HG03045 (cell line): ENCODE results near the gene SARM1.
"Not testable (repeated sequence)": the region's sequence is repeated elsewhere in the genome, so short reads cannot be mapped to it uniquely, and the experiment has no call there.

Experiments
- ATAC-seq: cut with Tn5 transposase; IDR thresholded peaks from one replicate; pipeline ENCODE4 v1.9.1; 2021; ENCODE audit warnings: mild to moderate bottlenecking, moderate library complexity; ENCODE audit not compliant: unreplicated experiment

Gene SARM1

DNA sequence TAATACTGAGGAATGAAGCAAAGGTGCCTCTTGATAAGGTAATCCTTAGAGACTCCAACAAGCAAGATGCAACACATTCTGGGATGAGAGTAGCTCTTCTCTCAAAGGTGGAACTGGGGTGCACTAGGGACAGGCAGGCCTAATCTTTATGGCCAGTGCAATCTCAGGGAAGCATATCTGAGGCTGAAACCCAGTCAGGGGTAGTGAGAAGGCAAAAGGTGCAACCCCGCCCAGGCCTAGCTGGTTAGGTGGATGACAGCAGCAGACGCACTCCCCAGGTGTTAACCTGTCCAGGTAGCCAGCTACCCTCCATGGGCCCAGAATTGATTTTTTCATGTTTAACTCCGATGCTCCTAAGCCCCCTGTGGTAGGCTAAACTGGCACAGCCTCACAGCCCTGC, 44.4 kb downstream of the SARM1 start:
- no peak for ATAC-seq

DNA sequence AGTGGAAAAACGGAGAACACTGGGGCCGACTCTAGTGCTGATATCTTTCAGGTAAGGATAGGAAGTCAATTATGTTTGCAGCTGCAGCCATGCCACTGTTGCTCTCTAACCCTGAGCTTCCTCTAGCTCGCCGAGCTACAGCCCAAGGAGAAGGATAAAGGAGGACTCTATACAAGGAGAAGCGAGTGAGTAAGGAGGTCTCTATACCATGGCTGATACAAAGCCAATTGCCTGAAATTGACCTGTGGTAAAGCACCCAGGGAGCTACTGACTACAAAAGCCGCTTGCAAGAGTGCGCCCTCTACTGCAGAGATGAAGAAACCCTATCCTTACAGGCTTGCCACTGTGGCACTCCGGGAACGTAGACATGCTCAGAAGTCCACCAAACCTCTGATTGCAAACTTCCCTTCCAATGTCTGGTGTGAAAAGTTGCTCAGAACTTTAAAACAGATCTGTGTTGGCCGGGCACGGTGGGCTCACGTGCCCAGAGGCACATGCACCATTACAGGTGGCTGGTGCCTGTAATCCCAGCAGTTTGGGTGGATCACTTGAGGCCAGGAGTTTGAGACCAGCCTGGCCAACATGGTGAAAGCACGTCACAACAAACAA, 45.3 kb downstream of the SARM1 start:
- no peak for ATAC-seq

DNA sequence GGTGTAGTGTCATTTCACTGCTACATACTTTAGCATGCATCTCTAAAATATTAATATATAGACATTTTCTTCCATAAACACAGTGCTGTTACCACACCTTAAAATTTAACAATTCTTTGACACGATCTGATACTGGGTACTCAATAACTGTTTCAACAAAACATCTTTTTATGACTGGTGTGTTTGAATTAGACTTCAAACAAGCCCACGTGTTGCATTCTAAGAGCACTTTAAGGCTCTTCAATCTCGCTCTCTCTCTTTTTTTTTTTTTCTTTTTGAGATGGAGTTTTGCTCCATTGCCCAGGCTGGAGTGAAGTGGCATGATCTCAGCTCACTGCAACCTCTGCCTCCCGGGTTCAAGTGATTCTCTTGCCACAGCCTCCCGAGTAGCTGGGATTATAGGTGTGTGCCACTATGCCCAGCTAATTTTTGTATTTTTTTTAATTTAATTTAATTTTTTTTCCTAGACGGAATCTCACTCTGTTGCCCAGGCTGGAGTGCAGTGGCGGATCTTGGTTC, 50.4 kb downstream of the SARM1 start:
- no peak for ATAC-seq

DNA sequence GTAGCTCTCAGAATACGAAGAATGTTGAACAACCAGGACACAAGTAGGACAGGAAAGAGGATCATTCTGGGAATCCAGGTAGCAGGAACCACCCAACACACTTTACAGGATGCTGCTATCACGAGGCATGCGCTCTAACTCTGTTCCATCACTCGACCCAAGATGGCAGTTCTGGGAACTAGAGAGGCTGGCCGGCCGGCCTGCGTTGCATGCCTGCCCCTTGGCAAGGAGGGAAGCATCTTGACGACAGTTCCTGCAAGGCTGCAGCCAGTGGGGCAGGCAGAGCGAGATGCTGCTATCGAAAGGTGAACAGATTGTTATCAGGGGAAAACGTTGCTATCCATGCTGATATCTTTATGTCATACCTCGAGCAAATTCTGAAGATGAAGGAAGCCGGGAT, 53.7 kb downstream of the SARM1 start:
- ATAC-seq, result no peak

DNA sequence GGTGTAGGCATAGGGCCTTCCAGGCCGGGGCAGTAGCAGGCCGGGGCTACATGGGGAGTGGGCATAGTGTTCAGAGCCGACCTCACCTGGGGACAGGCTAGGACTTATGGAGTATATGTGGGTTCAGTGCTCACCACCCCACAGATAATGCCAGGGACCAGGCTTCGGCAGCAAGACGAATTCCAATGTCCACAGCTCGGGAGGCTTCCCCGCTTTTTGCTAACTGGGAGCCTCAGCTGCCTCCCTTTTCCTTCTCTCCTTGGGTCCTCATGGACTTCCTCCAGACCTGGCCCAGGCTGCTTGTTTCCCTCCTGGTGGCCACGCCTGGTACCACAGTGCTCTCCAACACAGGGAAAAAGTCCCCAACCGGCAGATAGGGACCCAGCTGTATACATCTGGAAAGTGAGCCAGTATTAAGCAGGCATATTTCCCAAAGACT, 54.6 kb downstream of the SARM1 start:
- no peak for ATAC-seq

DNA sequence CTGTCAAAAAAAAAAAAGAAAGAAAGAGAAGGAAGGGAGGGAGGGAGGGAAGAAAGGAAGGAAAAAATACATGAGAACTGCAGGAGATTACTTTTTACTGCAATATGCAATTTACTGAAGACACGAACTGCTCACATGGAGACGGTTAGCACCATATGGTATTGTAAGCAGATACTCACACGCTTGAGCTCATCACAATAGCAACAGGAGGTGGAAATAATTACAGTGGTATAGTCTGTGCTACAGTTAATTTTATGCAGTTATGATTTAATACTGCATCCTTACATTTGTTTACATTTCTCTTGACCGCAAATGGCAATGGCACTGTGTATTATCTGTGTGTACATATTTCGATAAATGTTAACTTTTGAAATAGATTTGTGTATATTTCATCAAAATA, 55.9 kb downstream of the SARM1 start:
- ATAC-seq, result no peak

DNA sequence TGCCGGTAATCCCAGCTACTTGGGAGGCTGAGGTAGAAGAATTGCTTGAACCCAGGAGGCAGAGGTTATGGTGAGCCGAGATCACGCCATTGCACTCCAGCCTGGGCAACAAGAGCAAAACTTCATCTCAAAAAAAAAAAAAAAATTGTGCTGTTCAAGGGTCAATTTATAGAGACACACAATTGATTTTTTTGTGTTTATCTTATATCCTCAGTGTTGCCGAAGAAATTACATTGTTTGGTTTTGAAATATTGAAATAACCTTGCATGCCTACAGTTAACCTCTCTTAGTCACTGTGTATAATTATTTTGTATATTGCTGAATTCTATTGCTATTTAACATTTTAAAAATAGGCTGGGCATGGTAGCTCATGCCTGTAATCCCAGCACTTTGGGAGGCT, 56.5 kb downstream of the SARM1 start:
- not testable (repeated sequence) for ATAC-seq

DNA sequence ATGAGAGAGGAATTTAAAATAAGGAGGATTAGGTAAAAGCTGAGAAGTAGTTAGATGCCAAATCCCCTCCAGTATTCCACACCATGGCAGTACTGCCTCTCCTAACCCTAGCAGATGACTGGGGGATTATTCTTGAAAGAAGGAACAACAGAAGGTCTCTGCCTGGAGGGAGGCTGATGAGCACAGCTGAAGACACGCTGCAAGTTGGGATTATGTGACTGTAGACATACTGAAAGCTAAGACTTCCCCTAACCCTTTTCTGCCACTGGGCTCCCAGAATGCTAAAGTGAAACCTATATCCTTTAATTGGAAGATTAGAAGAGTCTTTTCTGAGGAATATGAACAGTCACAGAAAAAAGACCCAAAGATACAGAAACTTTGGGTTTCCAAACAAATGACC, 62.2 kb downstream of the SARM1 start:
- ATAC-seq, result no peak

DNA sequence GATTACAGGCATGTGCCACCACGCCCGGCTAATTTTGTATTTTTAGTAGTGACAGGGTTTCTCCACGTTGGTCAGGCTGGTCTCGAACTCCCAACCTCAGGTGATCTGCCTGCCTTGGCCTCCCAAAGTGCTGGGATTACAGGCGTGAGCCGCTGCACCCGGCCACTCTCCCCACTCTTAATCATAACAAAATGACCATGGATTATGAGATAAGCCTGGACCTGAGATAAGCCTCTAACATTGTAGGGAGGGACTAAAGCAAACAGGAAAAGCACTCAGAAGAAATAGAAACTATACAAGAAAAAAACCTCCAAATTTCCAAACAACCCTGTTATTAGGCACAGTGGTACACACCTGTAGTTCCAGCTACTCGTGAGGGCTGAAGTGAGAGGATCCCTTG, 62.8 kb downstream of the SARM1 start:
- ATAC-seq, result not testable (repeated sequence)

DNA sequence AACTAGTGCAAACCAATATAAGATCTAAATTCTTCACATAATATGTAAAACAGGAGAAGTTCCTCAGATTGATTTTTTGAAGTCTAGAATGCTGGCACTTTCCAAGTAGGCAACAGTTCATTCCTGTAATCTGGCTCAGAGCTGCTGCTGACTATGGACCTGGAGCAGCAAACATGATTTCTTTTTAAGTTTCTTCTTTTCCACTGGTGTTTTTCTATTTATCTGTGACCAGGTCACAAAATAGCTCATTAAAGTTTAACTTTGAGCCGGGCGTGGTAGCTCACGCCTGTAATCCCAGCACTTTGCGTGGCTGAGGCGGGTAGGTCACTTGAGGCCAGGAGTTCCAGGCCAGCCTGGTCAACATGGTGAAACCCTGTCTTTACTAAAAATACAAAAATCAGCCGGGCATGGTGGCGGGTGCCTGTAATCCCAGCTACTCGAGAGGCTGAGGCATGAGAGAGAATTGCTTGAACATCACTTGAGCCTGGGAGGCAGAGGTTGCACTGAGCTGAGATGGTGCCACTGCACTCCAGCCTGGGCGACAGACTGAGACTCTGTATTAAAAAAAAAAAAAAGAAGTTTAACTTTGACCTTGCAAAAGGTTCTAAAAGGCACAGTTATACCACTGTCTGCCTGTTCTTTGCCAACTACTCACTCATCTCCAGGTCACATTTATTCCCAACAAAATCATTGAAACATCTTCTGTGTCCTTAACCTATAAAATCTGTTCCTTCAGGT, 72.6 kb downstream of the SARM1 start:
- ATAC-seq, result no peak

DNA sequence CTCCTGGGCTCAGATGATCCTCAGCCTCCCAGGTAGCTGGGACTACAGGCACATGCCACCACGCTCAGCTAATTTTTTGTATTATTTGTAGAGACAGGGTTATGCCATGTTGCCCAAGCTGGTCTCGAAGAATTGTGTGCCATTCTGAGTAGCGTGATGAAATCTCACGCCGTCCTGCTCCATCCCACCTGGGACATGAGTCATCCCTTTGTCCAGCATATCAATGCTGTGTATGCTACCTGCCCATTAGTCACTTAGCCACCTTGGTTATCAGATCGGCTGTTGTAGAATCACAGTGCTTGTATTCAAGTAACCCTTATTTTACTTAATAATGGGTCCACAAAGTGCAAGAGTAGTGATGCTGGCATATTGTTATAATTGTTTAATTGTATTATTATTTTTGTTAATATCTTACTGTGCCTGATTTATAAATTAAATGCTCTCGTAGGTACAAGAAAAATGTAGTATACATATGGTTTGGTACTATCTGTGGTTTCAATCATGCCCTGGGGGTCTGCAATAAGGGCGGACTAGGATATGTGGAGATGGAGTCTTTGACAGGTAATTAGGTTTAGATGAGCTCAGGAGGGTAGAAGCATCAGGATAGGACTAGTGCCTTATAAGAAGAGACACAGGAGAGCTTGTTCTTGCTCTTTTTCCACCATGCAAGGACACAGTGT, 75.4 kb downstream of the SARM1 start:
- ATAC-seq, result no peak

DNA sequence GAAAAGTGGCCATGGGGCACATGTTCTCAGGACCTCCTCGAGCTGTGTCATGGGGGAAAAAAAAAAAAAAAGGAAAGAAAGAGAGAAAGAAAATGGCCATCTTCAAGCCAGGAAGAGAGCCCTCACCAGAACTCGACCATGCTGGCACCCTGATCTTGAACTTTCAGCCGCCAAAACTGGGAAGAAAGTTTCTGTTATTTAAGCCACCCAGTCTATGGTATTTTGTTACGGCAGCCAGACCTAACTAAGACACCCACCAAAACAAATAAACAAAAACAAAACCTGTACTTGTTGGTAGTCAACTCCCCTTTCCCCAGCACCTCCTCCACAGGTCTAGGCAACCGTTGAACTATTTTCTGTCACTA, 75.9 kb downstream of the SARM1 start:
- ATAC-seq, result no peak

DNA sequence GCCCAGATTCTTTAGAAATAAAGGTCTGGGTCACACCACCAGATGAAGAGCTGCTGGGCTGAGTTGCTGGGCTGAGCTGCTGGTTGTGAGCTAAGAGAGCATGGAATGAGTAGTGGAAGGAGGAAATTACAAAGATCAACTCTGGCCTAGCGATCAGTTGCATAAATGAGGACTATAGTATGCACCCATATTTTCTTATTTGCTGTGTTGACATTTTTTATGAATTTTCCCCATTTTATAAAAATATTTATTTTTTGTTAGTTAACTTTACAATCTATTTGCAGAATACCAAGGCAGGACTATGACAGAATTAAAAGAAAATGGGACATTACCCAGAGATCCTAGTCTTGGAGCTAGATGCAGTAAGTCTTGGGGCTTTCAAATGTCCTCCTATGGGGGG, 78.4 kb downstream of the SARM1 start:
- ATAC-seq, result no peak
